Measurements from ENCODE around the gene CEP162. TPM values are rescaled to one million over a fixed set of nuclear protein-coding genes. Genes with fewer than 3 reads are reported as not detected.

The CEP162 gene
- total and polyA plus RNA-seq, 8 donors = 2.2 to 8.5 (median 4.9) TPM

DNA sequence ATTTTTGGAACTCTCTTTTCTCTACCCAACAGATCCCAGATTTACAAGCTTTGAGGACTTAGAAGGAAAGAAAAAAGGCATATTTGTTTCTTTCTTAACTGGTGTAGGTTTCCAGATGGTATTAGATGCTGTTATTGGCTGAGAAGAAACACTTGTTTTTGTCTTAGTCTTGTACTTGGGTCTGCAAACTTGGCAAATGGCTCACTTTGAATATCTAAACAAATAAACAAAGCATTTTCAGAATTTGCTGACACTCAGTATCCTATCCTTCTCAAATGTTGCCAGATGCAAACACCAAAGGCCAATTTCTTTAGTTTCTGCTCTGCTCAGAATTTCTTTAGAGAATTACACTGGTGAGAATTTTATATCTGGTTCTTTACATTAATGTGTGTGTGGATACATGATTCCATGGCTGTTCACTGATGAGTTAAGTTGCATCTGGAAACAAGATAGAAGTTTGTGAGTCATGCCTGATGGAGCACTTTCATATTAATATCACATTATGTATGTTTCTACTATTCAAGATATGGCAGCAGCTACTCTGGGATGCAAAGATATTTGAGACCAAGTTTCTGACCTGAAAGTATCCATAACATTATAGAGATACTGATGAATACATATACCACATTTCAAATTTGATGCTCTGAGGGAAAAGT lies 43.7 kb upstream of the CEP162 start:
- Histone ChIP-seq H3K27ac (no peak overlapping the region), H3K4me3 (no peak overlapping the region), H3K27me3 (no peaks in the 10 kb centered on the region), H3K4me1 (peaks cover 0 to 12% (median 3%) of the 10 kb centered on the region in 3 donors), H3K9me3 (no peaks in the 10 kb centered on the region), H3K36me3 (no peaks in the 10 kb centered on the region)
- no peak for FAIRE-seq
- ATAC-seq = no peak
- intact Hi-C loops (cut with DNase I) = no loop called here
- TF ChIP-seq, protein P1, sequence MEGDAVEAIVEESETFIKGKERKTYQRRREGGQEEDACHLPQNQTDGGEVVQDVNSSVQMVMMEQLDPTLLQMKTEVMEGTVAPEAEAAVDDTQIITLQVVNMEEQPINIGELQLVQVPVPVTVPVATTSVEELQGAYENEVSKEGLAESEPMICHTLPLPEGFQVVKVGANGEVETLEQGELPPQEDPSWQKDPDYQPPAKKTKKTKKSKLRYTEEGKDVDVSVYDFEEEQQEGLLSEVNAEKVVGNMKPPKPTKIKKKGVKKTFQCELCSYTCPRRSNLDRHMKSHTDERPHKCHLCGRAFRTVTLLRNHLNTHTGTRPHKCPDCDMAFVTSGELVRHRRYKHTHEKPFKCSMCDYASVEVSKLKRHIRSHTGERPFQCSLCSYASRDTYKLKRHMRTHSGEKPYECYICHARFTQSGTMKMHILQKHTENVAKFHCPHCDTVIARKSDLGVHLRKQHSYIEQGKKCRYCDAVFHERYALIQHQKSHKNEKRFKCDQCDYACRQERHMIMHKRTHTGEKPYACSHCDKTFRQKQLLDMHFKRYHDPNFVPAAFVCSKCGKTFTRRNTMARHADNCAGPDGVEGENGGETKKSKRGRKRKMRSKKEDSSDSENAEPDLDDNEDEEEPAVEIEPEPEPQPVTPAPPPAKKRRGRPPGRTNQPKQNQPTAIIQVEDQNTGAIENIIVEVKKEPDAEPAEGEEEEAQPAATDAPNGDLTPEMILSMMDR (IDR thresholded peaks at IDR 0.05) = no peak
- DNase-seq = no peak

DNA sequence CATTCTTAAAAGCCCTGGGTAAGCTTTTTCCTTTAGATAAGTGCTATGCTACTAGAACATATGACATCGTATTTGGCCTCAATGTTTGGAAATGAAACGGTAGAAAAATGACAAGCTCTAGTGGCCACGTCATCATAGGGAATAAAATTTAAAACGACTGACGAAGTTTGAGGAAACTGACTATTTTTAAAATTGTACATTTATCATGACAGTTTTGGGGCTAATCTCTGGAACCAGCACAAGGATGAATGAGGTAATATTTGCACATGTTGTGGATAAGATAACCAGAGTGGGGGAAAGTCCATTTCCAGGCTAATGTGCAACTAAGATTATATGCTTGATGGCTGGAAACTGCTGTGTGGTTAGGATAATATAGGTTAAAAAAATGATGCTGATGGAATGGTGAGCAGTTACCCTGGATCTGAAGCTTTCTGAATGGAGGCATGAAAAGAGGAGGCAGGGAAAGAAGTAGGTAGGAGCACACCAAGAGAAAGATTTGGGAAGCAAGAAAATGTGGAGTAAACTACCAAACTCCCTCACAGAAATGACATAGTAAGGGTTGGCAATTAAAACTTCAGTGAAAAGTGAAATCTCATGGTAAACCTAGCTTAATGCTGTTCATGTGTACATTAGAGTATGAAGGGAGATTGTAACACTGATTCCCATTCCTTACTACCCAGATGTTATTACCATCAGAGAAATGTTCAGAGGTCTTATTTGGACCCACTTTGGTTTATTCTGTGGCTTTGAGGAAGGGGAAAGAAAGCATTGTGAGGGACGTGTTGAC lies 42.7 kb upstream of the CEP162 start:
- H3K36me3 ChIP-seq = no peaks in the 10 kb centered on the region
- peaks cover 0 to 12% (median 3%) of the 10 kb centered on the region in 3 donors for H3K4me1 ChIP-seq
- FAIRE-seq = no peak
- H3K27ac ChIP-seq = no peak overlapping the region
- TF ChIP-seq, protein P1 (IDR thresholded peaks at IDR 0.05) = no peak
- ATAC-seq = peak; percentile 86 to 94 (median 92)
- H3K9me3 ChIP-seq = no peaks in the 10 kb centered on the region
- WGBS, 2 donors = 8% methylated on average over 6 of the region's 6 CpGs
- no peak overlapping the region for H3K4me3 ChIP-seq
- intact Hi-C loops (cut with DNase I) = no loop called here
- no peaks in the 10 kb centered on the region for H3K27me3 ChIP-seq
- peak in 1 of 6 donors; percentile 3 for DNase-seq

DNA sequence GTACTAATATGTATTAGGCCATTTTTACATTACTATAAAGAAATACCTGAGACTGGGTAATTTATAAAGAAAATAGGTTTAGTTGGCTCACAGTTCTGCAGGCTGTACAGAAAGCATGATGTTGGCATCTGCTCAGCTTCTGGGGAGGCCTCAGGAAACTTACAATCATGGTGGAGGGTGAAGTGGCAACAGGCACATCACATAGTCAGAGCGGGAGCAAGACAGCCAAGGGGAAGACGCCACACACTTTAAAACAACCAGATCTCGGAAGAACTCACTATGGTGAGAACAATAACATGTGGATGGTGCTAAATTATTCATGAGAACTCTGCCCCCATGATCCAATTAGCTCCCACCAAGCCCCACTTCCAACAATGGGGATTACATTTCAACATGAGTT lies 41.3 kb upstream of the CEP162 start:
- DNase-seq (no peak), FAIRE-seq (no peak), ATAC-seq (no peak)
- intact Hi-C loops (cut with DNase I) = no loop called here
- TF ChIP-seq, protein P1 (IDR thresholded peaks at IDR 0.05) = no peak
- Histone ChIP-seq H3K27me3 (no peaks in the 10 kb centered on the region), H3K4me1 (peaks cover 0 to 12% (median 3%) of the 10 kb centered on the region in 3 donors), H3K9me3 (no peaks in the 10 kb centered on the region), H3K4me3 (no peak overlapping the region), H3K27ac (no peak overlapping the region), H3K36me3 (no peaks in the 10 kb centered on the region)
- WGBS, 2 donors = 92 to 93% methylated on average over 3 of the region's 3 CpGs

DNA sequence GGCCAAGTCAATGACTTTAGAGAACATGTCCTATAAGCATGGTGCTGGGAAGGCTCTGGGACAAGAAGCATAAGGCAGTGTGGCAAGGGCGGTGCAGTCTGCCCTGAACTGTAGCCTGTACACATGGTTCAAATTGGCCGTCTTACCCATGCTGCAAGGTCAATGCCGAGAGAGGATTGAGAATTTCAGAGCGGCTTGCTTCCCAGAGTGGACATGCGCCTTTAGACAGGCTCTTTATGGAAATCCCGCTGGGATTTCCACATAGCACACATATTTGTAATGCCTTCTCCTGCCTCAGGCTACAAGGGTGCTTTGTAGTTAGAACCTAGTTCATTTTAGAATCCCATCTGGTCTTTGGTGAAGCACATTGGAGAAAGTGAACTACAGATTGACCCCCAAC lies 36.1 kb upstream of the CEP162 start:
- ATAC-seq = no peak
- intact Hi-C loops (cut with DNase I) = no loop called here
- no peak overlapping the region for H3K27ac ChIP-seq
- H3K4me3 ChIP-seq = no peak overlapping the region
- no peaks in the 10 kb centered on the region for H3K36me3 ChIP-seq
- DNase-seq = no peak
- TF ChIP-seq, protein P1 (IDR thresholded peaks at IDR 0.05) = no peak
- FAIRE-seq = no peak
- no peaks in the 10 kb centered on the region for H3K9me3 ChIP-seq
- no peaks in the 10 kb centered on the region for H3K27me3 ChIP-seq
- WGBS, 2 donors = 59 to 68% methylated on average over 6 of the region's 6 CpGs
- no peaks in the 10 kb centered on the region for H3K4me1 ChIP-seq

DNA sequence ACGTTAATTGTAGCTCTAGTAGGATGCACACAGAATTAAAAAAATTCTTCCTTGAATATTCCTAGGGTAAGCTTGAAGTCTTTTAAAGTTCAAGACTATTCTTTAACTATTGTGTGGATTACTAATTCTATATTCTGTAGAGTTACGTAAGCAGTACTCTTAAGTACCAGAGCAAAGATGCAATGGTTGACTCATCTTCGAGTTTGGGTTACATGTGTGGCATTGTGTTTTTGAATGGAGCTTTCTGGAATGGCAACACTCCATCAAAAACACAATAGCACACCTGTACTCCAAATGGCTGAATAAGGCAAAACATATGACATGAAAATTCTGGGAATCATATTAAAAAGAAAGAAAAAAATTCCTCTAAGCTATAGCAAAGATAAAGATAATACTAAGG lies 33.5 kb upstream of the CEP162 start:
- no peaks in the 10 kb centered on the region for H3K36me3 ChIP-seq
- intact Hi-C loops (cut with DNase I) = no loop called here
- TF ChIP-seq, protein P1 (IDR thresholded peaks at IDR 0.05) = no peak
- 53 to 72% methylated on average over 3 of the region's 3 CpGs for WGBS, 2 donors
- DNase-seq (no peak), FAIRE-seq (no peak), ATAC-seq (no peak)
- no peaks in the 10 kb centered on the region for H3K9me3 ChIP-seq
- no peak overlapping the region for H3K4me3 ChIP-seq
- H3K27me3 ChIP-seq = peaks cover 0 to 4% (median 0%) of the 10 kb centered on the region in 4 donors
- H3K27ac ChIP-seq = no peak overlapping the region
- H3K4me1 ChIP-seq = no peaks in the 10 kb centered on the region
